Tibial nerve (tissue), 3 donors: ENCODE data around the gene PRM2.

ENCODE experiments used
- POLR2A ChIP-seq, 2 donors: fragments of 450-650 bp; IDR thresholded peaks; one replicate each; pipeline ENCODE4 v1.6.1; 2017; ENCODE audit warnings: antibody characterized with exemption in 2 of 2, mild to moderate bottlenecking in 2 of 2, moderate library complexity in 2 of 2
- TF ChIP-seq, protein P1 (sequence below), 5 experiments: fragments of 200-600 bp in 3 of 5; fragments of 450-650 bp in 2 of 5; sonication (generic) in 3 of 5; IDR thresholded peaks; one replicate each; pipeline ENCODE4 v1.5.1; 2016 to 2019; ENCODE audit warnings: antibody characterized with exemption in 5 of 5, mild to moderate bottlenecking in 3 of 5, moderate library complexity in 2 of 5

DNA sequence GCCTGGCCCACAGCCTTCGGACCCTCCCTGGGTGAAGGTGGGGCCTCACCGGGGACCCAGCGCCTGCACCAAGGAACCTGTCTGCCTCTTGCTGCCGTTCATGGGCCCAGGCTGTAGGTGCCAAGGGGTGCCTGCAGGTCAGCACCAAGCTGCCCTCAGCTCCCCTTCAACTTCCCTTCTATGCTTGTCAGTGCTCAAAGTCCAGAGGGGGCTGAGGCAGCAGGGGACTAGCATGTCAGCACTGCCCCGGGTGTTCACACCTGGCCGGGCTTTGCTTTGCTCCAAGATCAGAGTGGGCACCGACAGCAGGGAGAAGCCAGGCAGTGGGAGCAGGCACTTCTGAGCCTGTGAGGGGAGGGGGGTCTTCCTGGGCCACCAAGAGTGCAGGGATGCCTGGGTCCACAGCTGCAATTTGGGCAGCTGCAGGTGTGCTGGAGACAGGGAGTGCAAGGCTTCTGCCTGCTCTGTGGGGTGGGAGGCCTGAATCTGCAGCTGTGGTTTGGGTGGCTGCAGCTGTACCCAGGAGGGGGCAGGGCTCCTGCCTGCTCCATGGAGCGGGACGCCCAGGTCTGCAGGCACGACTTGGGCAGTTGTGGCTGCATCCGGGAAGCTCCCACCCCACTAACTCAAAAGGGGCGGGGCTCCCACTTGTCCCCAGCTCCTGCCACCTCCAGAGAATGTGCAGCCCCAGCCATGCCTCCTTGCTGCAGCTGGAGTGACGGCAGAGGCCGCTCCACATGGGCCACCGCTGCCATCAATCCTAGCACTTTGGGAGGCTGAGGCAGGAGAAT, 32.4 kb upstream of the PRM2 start:
- TF ChIP-seq, protein P1, sequence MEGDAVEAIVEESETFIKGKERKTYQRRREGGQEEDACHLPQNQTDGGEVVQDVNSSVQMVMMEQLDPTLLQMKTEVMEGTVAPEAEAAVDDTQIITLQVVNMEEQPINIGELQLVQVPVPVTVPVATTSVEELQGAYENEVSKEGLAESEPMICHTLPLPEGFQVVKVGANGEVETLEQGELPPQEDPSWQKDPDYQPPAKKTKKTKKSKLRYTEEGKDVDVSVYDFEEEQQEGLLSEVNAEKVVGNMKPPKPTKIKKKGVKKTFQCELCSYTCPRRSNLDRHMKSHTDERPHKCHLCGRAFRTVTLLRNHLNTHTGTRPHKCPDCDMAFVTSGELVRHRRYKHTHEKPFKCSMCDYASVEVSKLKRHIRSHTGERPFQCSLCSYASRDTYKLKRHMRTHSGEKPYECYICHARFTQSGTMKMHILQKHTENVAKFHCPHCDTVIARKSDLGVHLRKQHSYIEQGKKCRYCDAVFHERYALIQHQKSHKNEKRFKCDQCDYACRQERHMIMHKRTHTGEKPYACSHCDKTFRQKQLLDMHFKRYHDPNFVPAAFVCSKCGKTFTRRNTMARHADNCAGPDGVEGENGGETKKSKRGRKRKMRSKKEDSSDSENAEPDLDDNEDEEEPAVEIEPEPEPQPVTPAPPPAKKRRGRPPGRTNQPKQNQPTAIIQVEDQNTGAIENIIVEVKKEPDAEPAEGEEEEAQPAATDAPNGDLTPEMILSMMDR (IDR thresholded peaks at IDR 0.05) = no peak
- TF ChIP-seq POLR2A (IDR thresholded peaks at IDR 0.05) = no peak
